Large intestine (tissue), 3 donors: ENCODE results near the gene RPH3AL. TPM values are rescaled to one million over a fixed set of nuclear protein-coding genes. Genes with fewer than 3 reads are reported as not detected.

ENCODE experiments used
- DNase-seq, 2 donors: peaks; one replicate each; pipeline versions ENCODE4 v3.0.0 to v3.0.0-alpha.2; 2013
- H3K27ac ChIP-seq: one replicate; pipeline ENCODE4 v1.5.1; 2013; ENCODE audit warnings: low read length
- H3K27me3 ChIP-seq: 2 replicates; pipeline ENCODE4 v1.6.1; 2013; ENCODE audit warnings: low read length; ENCODE audit not compliant: control insufficient read depth, insufficient read depth
- H3K36me3 ChIP-seq: 2 replicates; pipeline ENCODE4 v1.6.1; 2013; ENCODE audit warnings: low read length; ENCODE audit not compliant: control insufficient read depth, insufficient read depth
- H3K4me1 ChIP-seq: one replicate; pipeline ENCODE4 v1.6.1; 2013; ENCODE audit warnings: low read length; ENCODE audit not compliant: control insufficient read depth, insufficient read depth
- H3K4me3 ChIP-seq: one replicate; pipeline ENCODE4 v1.5.1; 2013; ENCODE audit warnings: low read length
- H3K9me3 ChIP-seq: one replicate; pipeline ENCODE4 v1.6.1; 2013; ENCODE audit warnings: mild to moderate bottlenecking, low read depth, low read length, moderate library complexity; ENCODE audit not compliant: control insufficient read depth
- WGBS: methylation state at CpG from one replicate; pipeline ENCODE4 v1.1.5; 2013; ENCODE audit warnings: low lambda C conversion rate; ENCODE audit not compliant: insufficient coverage; 5-methylcytosine and 5-hydroxymethylcytosine counted together
- polyA plus RNA-seq: library from polyadenylated mRNA; unstranded; fragments of 120-200 nt; gene quantifications from one replicate; pipeline ENCODE4 v1.2.1, GENCODE V29; 2013

RPH3AL gene
- polyA plus RNA-seq, 1 donor: 8.2 TPM

GRCh38 chr17:299546-299945, 53.1 kb downstream of the RPH3AL start:
- DNase-seq: peak in 1 of 2 donors; percentile 10
- H3K4me1 ChIP-seq: peaks cover 12% of the 10 kb centered on the region
- H3K4me3 ChIP-seq: no peak overlapping the region
- no peak overlapping the region for H3K27ac ChIP-seq
- H3K27me3 ChIP-seq: no peaks in the 10 kb centered on the region
- WGBS: no CpG with 5 or more reads among the region's 23 CpGs
- no peaks in the 10 kb centered on the region for H3K36me3 ChIP-seq
- no peaks in the 10 kb centered on the region for H3K9me3 ChIP-seq

GRCh38 chr17:298791-299450, 53.7 kb downstream of the RPH3AL start:
- Histone ChIP-seq H3K9me3 (no peaks in the 10 kb centered on the region), H3K4me3 (no peak overlapping the region), H3K4me1 (peaks cover 12% of the 10 kb centered on the region), H3K36me3 (no peaks in the 10 kb centered on the region), H3K27ac (no peak overlapping the region), H3K27me3 (no peaks in the 10 kb centered on the region)
- DNase-seq: no peak
- 80% methylated on average over 1 of the region's 17 CpGs for WGBS

DNA sequence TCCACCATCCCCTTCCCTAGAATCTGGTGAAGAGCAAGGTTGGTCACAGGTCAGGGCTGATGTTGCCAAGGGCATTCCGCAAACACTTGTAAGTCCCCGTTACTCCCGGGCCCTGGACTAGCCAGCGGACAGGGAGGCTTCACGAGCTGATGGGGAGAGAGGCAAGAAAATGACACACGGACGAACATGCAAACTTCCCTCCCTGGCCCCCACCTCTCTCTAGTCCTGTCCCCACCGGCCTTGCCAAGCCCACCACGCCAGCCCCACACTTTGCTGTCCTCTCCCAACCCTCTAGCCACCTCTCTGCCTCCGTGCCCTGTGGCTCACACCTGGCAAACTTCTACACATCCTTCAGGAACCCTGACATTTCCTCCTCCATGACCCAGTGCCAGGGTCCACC, 54.8 kb downstream of the RPH3AL start:
- Histone ChIP-seq H3K36me3 (no peaks in the 10 kb centered on the region), H3K4me1 (peaks cover 12% of the 10 kb centered on the region), H3K27me3 (no peaks in the 10 kb centered on the region), H3K9me3 (no peaks in the 10 kb centered on the region), H3K4me3 (no peak overlapping the region), H3K27ac (no peak overlapping the region)
- DNase-seq: no peak
- no CpG with 5 or more reads among the region's 10 CpGs for WGBS

GRCh38 chr17:296906-297690, 55.5 kb downstream of the RPH3AL start:
- H3K4me1 ChIP-seq: peaks cover 6% of the 10 kb centered on the region
- no peaks in the 10 kb centered on the region for H3K27me3 ChIP-seq
- WGBS: 100% methylated on average over 2 of the region's 23 CpGs
- H3K4me3 ChIP-seq: no peak overlapping the region
- no peak for DNase-seq
- H3K9me3 ChIP-seq: no peaks in the 10 kb centered on the region
- no peak overlapping the region for H3K27ac ChIP-seq
- H3K36me3 ChIP-seq: no peaks in the 10 kb centered on the region

DNA sequence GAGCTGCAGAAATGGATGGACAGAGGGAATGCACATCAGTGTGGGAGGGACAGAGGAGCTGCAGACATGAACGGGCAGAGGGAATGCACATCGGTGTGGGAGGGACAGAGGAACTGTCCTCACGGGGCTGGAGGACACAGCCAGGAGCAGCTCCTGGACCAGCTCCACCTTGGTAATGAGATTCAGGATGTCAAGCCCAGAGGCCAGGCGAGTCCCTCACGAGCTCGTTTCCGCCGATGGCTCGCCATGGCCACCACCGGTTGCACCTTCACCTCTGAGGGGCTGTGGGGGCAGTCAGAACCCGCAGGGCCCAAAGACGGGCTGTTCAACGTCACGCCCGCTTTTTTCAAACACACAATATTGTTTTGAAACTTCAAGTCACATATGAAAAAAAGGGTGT, 56.2 kb downstream of the RPH3AL start:
- DNase-seq: no peak
- Histone ChIP-seq H3K4me1 (no peaks in the 10 kb centered on the region), H3K9me3 (no peaks in the 10 kb centered on the region), H3K36me3 (no peaks in the 10 kb centered on the region), H3K27ac (no peak overlapping the region), H3K27me3 (no peaks in the 10 kb centered on the region), H3K4me3 (no peak overlapping the region)
- no CpG with 5 or more reads among the region's 15 CpGs for WGBS

DNA sequence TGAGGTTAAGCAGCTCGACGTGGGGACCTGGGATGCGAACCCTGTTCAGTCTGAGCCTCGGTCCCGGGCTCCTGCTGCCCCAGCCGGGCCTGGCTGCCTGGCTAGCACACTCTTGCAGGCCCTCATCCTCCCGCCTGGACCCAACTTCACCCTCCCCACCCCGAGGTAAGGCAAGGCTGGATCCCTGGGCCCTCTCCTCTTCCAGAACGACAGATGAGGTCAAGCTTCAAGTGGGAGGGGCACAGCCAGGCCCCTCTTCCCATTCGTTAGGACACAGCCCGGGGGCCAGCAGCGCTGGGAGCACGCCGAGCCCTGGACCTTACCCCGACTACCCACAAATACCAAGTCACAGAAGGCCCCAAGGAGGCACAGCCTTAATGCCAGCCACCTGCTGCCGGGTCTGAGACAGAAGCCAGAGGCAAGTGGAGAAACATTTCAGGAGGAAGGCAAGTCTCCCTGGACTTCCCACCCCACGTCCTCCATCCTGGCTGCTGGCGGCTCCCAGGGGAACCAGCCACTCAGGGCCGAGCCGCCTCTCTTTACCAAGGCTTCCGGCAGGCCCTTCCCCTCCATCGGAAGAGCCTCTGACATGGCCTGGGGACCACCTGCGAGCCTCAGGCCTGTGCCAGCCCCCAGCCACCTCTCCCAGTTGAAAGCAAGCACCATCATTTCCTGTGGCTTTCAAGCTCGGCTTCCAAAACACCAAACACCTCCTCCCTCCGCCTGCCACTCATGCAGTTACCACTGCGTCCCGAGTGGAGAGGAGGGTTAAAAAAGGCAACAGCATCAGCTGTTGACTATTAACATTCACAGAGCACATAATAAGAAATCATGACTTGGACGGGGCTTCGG, 59.9 kb downstream of the RPH3AL start:
- Histone ChIP-seq H3K36me3 (no peaks in the 10 kb centered on the region), H3K4me1 (no peaks in the 10 kb centered on the region), H3K27me3 (no peaks in the 10 kb centered on the region), H3K4me3 (no peak overlapping the region), H3K27ac (no peak overlapping the region), H3K9me3 (no peaks in the 10 kb centered on the region)
- no peak for DNase-seq
- WGBS: no CpG with 5 or more reads among the region's 29 CpGs

DNA sequence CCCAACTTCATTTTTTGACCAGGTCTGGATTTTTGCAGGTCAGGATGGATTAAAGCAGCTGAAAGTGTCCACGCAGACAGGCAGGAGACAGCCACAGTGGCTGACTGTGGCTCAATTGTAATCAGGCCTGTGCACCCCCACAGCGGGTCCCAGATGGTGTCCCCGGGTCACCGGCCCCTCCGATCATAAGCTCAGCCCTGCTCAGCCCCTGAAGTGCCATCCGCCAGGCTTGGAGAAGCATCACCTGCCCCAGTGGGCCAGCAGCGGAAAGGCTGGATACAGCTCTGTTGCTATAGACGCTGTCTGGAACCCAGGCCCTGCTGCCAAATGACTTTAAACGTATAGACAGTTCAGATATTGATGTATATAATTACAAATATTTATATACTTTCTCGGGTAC, 60.6 kb downstream of the RPH3AL start:
- no peak for DNase-seq
- no CpG with 5 or more reads among the region's 10 CpGs for WGBS
- Histone ChIP-seq H3K4me1 (no peaks in the 10 kb centered on the region), H3K9me3 (no peaks in the 10 kb centered on the region), H3K27ac (no peak overlapping the region), H3K4me3 (no peak overlapping the region), H3K27me3 (no peaks in the 10 kb centered on the region), H3K36me3 (no peaks in the 10 kb centered on the region)

GRCh38 chr17:291587-291986, 61.0 kb downstream of the RPH3AL start:
- Histone ChIP-seq H3K27ac (no peak overlapping the region), H3K27me3 (no peaks in the 10 kb centered on the region)
- WGBS: 67% methylated on average over 1 of the region's 7 CpGs

DNA sequence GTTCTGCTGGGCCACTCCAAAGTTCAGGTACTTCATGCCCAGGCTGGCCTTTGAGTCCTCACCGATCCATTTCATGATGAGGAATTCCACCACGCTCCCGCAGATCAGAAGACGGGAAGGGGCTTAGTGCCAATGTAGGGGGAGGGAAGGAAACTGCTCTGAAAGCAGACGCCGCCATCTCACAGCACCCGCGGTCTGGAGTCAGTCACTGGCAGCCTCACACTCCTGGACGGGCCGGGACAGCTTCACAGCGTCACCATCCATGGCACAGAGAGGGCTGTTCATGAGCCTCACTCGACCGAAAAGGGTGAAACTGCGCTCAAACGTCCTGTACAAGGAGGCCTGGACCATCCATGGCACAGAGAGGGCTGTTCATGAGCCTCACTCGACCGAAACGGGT, 62.0 kb downstream of the RPH3AL start:
- no peak for DNase-seq
- Histone ChIP-seq H3K9me3 (no peaks in the 10 kb centered on the region), H3K4me3 (no peak overlapping the region), H3K4me1 (no peaks in the 10 kb centered on the region), H3K36me3 (no peaks in the 10 kb centered on the region), H3K27me3 (no peaks in the 10 kb centered on the region), H3K27ac (no peak overlapping the region)
- no CpG with 5 or more reads among the region's 18 CpGs for WGBS

More at GRCh38 chr17:291587-291986, 61.0 kb downstream of the RPH3AL start:
- H3K36me3 ChIP-seq: no peaks in the 10 kb centered on the region
- H3K4me1 ChIP-seq: no peaks in the 10 kb centered on the region
- H3K9me3 ChIP-seq: no peaks in the 10 kb centered on the region
- DNase-seq: no peak
- H3K4me3 ChIP-seq: no peak overlapping the region

DNA sequence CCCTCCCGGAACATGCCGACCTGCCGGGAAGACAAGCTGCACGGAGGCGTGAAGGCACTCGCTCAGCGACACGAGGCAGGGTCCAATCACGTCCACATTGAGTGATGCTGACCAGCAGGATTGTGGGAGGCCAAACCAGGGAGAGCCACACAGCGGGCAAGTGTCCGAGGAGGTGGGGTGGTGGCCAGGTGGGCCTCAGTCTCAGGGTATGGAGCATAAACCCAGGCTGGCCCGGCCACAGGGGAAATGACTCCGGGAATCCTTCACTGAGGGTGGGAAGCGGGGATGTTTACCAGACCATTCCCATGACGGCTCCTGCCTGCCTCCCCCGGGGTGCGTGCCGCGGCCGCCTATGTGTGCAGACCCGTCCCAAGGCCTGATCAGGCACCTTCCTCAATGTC, 62.5 kb downstream of the RPH3AL start:
- Histone ChIP-seq H3K4me3 (no peak overlapping the region), H3K27me3 (no peaks in the 10 kb centered on the region), H3K27ac (no peak overlapping the region), H3K4me1 (no peaks in the 10 kb centered on the region), H3K36me3 (no peaks in the 10 kb centered on the region), H3K9me3 (no peaks in the 10 kb centered on the region)
- DNase-seq: no peak
- no CpG with 5 or more reads among the region's 21 CpGs for WGBS
